Suprapubic skin (tissue), 4 donors: Measurements from ENCODE around the gene CDK5RAP3. TPM values are rescaled to one million over a fixed set of nuclear protein-coding genes. Genes with fewer than 3 reads are reported as not detected.
"Not testable (repeated sequence)": the region's sequence is repeated elsewhere in the genome, so short reads cannot be mapped to it uniquely, and the experiment has no call there.

Experiments used
- DNase-seq, 2 donors: peaks; one replicate each; pipeline ENCODE4 v3.0.0-alpha.2; 2019; ENCODE audit warnings: low spot score in 2 of 2
- H3K27ac ChIP-seq: fragments of 200-600 bp; sonication (generic); one replicate; pipeline ENCODE4 v1.5.1; 2019
- H3K27me3 ChIP-seq: fragments of 200-600 bp; sonication (generic); one replicate; pipeline ENCODE4 v1.5.1; 2019
- H3K36me3 ChIP-seq: fragments of 200-600 bp; sonication (generic); one replicate; pipeline ENCODE4 v1.5.1; 2019
- H3K4me1 ChIP-seq: fragments of 200-600 bp; sonication (generic); one replicate; pipeline ENCODE4 v1.5.1; 2019
- H3K4me3 ChIP-seq: fragments of 200-600 bp; sonication (generic); one replicate; pipeline ENCODE4 v1.5.1; 2019; ENCODE audit warnings: mild to moderate bottlenecking
- H3K9me3 ChIP-seq: fragments of 200-600 bp; sonication (generic); one replicate; pipeline ENCODE4 v1.5.1; 2019
- CTCF ChIP-seq, 2 donors: fragments of 200-600 bp in 1 of 2; fragments of 450-650 bp in 1 of 2; sonication (generic) in 1 of 2; IDR thresholded peaks; one replicate each; pipeline ENCODE4 v1.5.1; 2016 to 2019; ENCODE audit warnings: antibody characterized with exemption in 2 of 2, mild to moderate bottlenecking in 1 of 2, moderate library complexity in 1 of 2
- EP300 ChIP-seq: sonication (generic); formaldehyde crosslinking; IDR thresholded peaks from one replicate; pipeline ENCODE4 v1.6.1; 2017; ENCODE audit warnings: antibody characterized with exemption
- POLR2A ChIP-seq, 2 donors: fragments of 450-650 bp; IDR thresholded peaks; one replicate each; pipeline ENCODE4 v1.6.1; 2017; ENCODE audit warnings: antibody characterized with exemption in 2 of 2, mild to moderate bottlenecking in 2 of 2, moderate library complexity in 2 of 2
- POLR2AphosphoS5 ChIP-seq, 3 donors: sonication (generic); formaldehyde crosslinking; IDR thresholded peaks; one replicate each; pipeline ENCODE4 v1.6.1; 2017; ENCODE audit warnings: antibody characterized with exemption in 3 of 3
- WGBS: methylation state at CpG from one replicate; pipeline ENCODE4 v1.1.5; 2018; 5-methylcytosine and 5-hydroxymethylcytosine counted together
- total RNA-seq, 4 donors: library from RNA; depleted of rRNA; stranded (reverse); fragments of >200 nt; gene quantifications; one replicate each; pipeline ENCODE4 v1.1.0, GENCODE V29; 2016

CDK5RAP3 gene
- total RNA-seq, 4 donors from 2014 or later = 100 to 296 (median 142) TPM

DNA sequence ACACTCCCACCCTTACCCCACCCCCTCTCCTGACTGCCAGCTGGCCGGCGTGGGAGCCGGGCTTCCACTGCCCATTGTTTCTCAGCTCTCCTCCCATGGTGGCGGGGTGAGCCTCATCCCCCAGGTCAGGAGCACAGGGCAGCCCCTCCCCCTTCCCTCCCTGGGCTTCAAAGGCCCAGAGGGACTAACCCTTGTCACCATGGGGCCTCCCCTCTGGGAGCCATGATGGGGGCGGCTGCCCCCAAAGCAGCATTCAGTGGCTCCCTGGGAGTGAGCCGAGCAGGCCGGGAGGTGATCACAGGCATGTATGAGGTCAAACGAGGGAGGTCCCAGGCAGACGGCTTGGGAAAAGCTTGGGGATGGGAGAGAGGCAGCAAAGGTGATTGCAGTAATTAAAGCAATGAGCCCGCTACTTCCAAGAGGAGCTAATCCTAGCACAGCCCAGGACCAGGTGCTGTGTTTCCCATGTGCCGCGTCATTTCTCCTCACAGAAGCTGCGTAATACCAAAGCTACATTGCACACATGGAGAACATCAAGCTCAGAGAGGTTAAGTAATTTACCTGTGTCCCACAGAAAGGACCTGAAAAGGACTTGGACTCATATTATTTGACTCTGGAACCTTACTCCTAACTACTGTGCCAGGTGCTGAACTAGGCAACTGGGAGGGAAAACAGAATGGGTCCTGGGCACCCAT lies 24.5 kb downstream of the CDK5RAP3 start:
- no peak overlapping the region for H3K27ac ChIP-seq
- H3K4me3 ChIP-seq = no peak overlapping the region
- no peaks in the 10 kb centered on the region for H3K36me3 ChIP-seq
- 73% methylated on average over 13 of the region's 13 CpGs for WGBS
- no peaks in the 10 kb centered on the region for H3K27me3 ChIP-seq
- TF ChIP-seq CTCF (IDR thresholded peaks at IDR 0.05) = no peak
- TF ChIP-seq POLR2A (IDR thresholded peaks at IDR 0.05) = no peak
- TF ChIP-seq EP300 = no peak
- TF ChIP-seq POLR2AphosphoS5 (IDR thresholded peaks at IDR 0.05) = no peak
- no peaks in the 10 kb centered on the region for H3K4me1 ChIP-seq
- DNase-seq = no peak
- no peaks in the 10 kb centered on the region for H3K9me3 ChIP-seq

DNA sequence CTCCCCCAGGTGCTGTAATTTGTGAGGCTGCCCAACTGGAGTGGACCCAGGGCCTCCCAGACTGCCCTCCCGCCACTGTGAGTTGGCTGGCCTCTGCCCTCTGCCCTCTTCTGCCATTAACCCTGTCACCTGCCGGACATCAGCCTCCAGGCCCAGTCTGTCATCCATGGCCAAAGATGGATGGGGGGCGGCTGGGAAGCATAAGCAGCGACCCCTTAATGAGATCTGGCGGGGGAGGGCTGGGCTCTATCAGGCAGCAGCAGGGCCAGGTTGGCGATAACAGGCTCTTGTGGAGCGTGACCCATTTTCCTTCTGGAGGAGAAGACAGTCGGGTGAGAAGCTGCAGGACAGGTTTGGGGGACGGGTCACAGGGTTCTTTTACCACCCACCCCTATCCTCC lies 25.3 kb downstream of the CDK5RAP3 start:
- H3K27me3 ChIP-seq = no peaks in the 10 kb centered on the region
- TF ChIP-seq POLR2A (IDR thresholded peaks at IDR 0.05) (no peak), POLR2AphosphoS5 (IDR thresholded peaks at IDR 0.05) (no peak), CTCF (IDR thresholded peaks at IDR 0.05) (no peak), EP300 (no peak)
- 68% methylated on average over 9 of the region's 9 CpGs for WGBS

DNA sequence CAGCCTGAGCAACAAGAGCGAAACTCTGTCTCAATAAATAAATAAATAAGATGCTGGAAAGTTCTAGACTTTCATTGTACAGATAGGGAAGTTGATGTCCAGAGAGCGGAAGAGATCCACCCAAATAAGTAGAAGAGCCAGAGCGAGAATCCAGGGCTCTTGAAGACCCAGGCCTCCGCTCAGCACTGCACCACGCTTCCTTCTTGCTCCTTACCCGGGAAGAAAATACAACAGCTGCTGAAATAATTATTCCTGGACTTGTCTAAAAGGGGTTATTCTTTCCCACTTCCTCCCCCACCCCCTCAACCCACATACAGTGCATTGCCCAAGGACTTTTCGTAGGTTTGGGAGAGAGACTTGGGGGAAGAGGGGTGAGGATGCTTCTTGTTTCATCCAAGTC lies 26.7 kb downstream of the CDK5RAP3 start:
- Histone ChIP-seq H3K36me3 (no peaks in the 10 kb centered on the region), H3K27me3 (no peaks in the 10 kb centered on the region), H3K9me3 (no peaks in the 10 kb centered on the region), H3K27ac (no peak overlapping the region), H3K4me3 (no peak overlapping the region), H3K4me1 (peaks cover 8% of the 10 kb centered on the region)
- DNase-seq = no peak
- WGBS = 83% methylated on average over 7 of the region's 7 CpGs
- TF ChIP-seq EP300 (no peak), CTCF (IDR thresholded peaks at IDR 0.05) (no peak), POLR2A (IDR thresholded peaks at IDR 0.05) (no peak), POLR2AphosphoS5 (IDR thresholded peaks at IDR 0.05) (no peak)

More for the DNA sequence above, 25.3 kb downstream of the CDK5RAP3 start:
- Histone ChIP-seq H3K36me3 (no peaks in the 10 kb centered on the region), H3K4me3 (no peak overlapping the region), H3K9me3 (no peaks in the 10 kb centered on the region), H3K27ac (no peak overlapping the region), H3K4me1 (no peaks in the 10 kb centered on the region)
- no peak for DNase-seq

DNA sequence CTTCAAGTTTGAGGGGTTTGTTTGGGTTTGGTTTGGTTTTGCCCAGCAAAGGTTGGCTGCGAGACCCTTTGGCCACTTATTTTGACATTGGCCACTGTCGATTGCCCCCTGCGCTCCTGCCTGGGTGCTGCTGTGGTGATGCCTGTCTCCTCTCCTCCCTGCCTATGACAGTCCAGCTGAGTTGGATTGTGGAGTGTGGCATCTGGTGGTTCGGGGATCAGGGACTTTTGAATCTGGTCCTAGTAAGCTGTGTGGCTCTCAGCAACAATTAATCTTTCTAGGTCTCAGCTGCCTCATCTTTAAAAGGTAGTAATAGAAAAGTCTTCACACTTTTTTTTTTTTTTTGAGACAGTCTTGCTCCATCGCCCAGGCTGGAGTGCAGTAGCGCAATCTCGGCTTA lies 27.1 kb downstream of the CDK5RAP3 start:
- no peak for TF ChIP-seq POLR2AphosphoS5 (IDR thresholded peaks at IDR 0.05)
- no peak for TF ChIP-seq EP300
- TF ChIP-seq POLR2A (IDR thresholded peaks at IDR 0.05) = no peak
- peaks cover 12% of the 10 kb centered on the region for H3K4me1 ChIP-seq
- DNase-seq = no peak
- no peaks in the 10 kb centered on the region for H3K9me3 ChIP-seq
- no peaks in the 10 kb centered on the region for H3K36me3 ChIP-seq
- no peak overlapping the region for H3K4me3 ChIP-seq
- H3K27ac ChIP-seq = no peak overlapping the region
- no peaks in the 10 kb centered on the region for H3K27me3 ChIP-seq
- WGBS = 92% methylated on average over 7 of the region's 7 CpGs

DNA sequence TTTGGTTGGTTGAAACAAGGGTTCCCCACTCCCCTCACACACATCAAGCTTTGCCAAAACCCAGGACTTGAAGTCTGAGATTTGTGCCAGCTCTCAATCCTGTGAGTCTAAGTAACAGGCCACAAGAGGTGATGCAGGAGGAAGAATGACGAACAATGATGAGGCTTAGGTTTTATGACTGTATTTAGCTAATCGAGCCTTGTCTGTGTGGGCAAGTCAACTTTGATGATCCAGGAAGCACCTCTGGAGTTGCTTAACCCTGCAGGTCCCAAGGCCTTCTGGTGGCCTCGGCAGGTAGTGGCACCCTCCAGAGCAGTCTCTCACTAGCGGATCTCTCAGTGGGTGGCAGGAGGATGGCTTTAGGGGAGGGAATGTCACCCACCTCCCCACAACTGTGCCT lies 28.7 kb downstream of the CDK5RAP3 start:
- Histone ChIP-seq H3K27ac (no peak overlapping the region), H3K4me1 (peaks cover 19% of the 10 kb centered on the region), H3K9me3 (no peaks in the 10 kb centered on the region), H3K4me3 (no peak overlapping the region), H3K36me3 (no peaks in the 10 kb centered on the region), H3K27me3 (no peaks in the 10 kb centered on the region)
- WGBS = 52% methylated on average over 4 of the region's 4 CpGs
- no peak for TF ChIP-seq POLR2AphosphoS5 (IDR thresholded peaks at IDR 0.05)
- no peak for TF ChIP-seq CTCF (IDR thresholded peaks at IDR 0.05)
- no peak for TF ChIP-seq EP300
- TF ChIP-seq POLR2A (IDR thresholded peaks at IDR 0.05) = no peak
- no peak for DNase-seq

- 71% methylated on average over 1 of the region's 1 CpG for WGBS
- H3K27ac ChIP-seq = no peak overlapping the region
- peaks cover 19% of the 10 kb centered on the region for H3K4me1 ChIP-seq
- no peaks in the 10 kb centered on the region for H3K9me3 ChIP-seq
- TF ChIP-seq CTCF (IDR thresholded peaks at IDR 0.05) (no peak), POLR2AphosphoS5 (IDR thresholded peaks at IDR 0.05) (no peak), POLR2A (IDR thresholded peaks at IDR 0.05) (no peak), EP300 (no peak)
- H3K36me3 ChIP-seq = no peaks in the 10 kb centered on the region
- no peak for DNase-seq
- no peaks in the 10 kb centered on the region for H3K27me3 ChIP-seq
- no peak overlapping the region for H3K4me3 ChIP-seq
Measured at GRCh38 chr17:48001197-48001596, 30.3 kb downstream of the CDK5RAP3 start.

DNA sequence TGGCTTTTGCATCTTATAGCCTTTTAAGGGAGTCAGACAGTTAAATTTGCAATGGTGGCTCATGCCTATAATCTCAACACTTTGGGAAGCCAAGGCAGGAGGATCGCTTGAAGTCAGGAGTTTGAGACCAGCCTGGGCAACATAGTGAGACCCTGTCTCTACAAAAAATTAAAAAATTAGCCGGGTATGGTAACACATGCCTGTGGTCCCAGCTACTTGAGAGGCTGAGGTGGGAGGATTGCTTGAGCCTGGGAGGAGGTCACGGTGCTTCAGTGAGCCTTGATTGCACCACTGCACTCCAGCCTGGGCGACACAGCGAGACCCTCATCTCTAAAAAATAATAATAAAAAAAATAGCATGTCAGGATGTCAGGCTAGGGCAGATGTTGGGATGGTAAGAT lies 30.7 kb downstream of the CDK5RAP3 start:
- WGBS = 91% methylated on average over 5 of the region's 5 CpGs
- not testable (repeated sequence) for H3K27me3 ChIP-seq, H3K27ac ChIP-seq, H3K9me3 ChIP-seq, H3K4me3 ChIP-seq, DNase-seq, H3K36me3 ChIP-seq
- peaks cover 19% of the 10 kb centered on the region for H3K4me1 ChIP-seq
